ENCODE results near the gene RUSC2. TPM values are rescaled to one million over a fixed set of nuclear protein-coding genes. Genes with fewer than 3 reads are reported as not detected.
"Not testable (repeated sequence)": the region's sequence is repeated elsewhere in the genome, so short reads cannot be mapped to it uniquely, and the experiment has no call there.

The RUSC2 gene
- total RNA-seq, 1 donor, result 17.8 TPM

DNA sequence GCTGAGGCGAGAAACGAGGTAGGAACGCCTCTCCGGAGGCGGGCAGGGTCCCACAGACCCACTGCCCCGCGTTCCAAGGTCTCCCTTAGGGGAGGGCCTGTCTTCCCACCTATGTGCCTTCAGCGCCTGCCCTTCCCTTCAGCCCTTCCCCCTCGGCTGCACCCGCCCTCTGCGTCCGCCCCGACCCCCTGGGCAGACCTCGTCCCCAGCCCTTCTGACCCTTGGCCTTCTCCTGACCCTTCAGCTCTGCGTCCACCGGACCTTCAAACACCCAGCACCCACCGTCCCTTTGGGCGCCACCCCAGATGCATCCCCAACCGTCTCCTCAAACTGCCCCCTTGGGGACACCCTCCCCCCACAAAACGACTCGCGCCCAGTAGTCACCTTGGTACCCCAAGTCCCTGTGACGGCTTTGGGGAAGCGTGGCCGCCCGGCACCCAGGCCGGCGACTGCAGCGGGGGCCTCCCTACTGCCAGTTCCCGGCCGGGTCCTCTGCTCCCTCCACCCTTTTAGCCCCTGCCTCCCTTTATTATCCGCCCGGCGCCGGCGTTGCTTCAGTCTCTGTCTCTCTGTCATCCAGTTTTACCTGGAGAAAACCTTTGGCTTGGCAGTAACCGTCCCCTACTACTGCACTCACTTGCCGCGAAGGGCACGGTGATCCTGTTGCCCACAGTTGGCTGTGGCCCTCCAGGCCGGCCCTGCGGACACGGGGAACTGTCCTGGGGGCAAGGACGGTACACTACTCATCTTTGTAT is 421 bp downstream of the RUSC2 start:
- peak in 2 of 3 donors; percentile 19 to 27 for DNase-seq (ENCODE audit: low read depth in 2 of 3, low spot score in 2 of 3)

DNA sequence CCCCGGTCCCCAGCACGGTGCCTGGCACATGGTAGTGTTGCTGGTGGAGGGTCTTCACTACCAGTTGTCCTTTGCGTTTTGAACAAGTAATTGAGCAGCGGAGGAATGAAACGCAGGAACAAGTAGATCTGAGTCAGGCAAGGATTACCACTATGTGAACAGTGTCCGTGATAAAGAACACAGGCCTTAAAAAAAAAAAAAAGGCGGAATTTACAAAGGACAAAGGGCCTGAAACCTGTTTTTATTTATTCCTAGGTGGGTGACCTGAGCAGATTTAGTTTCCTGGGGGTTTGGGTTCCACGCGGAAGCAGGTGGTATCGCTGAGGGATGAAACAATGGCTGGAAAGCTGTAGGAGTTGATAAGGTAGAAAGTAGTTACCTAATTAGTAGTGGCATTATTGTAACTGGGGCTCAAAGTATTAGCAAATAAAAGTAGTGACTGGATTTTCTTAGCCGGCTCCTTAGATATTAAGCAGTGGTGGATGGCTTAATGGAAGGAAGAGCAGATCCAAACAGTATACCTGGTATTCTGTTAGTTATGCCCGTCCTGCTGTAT is 1.1 kb downstream of the RUSC2 start:
- DNase-seq (ENCODE audit: low read depth in 2 of 3, low spot score in 2 of 3), result no peak

DNA sequence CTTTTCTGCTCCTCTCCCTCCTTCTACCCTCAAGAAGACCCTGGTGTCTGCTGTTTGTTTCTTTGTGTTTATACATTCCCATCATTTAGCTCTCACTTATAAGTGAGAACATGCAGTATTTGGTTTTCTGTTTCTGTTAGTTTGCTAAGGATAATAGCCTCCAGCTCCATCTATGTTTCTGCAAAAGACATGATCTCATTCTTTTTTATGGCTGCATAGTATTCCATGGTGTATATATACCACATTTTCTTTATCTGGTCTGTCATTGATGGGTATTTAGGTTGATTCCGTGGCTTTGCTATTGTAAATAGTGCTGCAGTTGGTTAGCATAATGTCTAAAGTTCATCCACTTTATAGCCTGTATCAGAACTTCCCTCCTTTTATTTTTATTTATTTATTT is 3.2 kb downstream of the RUSC2 start:
- not testable (repeated sequence) for DNase-seq (ENCODE audit: low read depth in 2 of 3, low spot score in 2 of 3)

- DNase-seq (ENCODE audit: low read depth in 2 of 3, low spot score in 2 of 3), result peak in 1 of 3 donors; percentile 12
Measured at GRCh38 chr9:35495984-35496383, 6.1 kb downstream of the RUSC2 start.

GRCh38 chr9:35498245-35498644 is 8.3 kb downstream of the RUSC2 start:
- DNase-seq (ENCODE audit: low read depth in 2 of 3, low spot score in 2 of 3), result not testable (repeated sequence)

DNA sequence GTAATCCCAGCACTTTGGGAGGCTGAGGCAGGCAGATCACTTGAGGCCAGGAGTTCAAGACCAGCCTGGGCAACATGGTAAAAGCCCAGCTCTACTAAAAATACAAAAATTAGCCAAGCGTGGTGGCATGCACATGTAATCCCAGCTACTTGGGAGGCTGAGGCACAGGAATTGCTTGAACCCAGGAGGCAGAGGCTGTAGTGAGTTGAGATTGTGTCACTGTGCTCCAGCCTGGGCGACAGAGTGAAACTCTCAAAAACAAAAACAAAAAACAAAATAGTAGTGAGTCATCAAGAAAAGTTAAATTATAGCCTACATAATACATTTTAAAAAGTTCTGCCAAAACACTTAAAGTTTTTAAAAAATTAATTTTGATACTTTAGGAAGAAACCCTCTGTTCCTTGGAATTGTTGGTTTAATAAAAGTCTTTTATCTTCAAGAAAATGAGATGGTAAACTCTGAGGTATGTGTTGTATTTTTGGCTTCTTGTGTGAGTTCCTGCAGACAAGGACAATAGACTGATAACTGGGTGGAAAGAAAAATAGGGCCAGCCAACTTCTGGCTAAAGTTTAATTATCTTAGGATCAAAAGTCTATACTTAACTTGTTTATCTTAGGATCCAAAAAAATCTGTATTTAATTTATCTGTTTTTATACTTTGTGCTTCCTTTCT is 9.3 kb downstream of the RUSC2 start:
- DNase-seq (ENCODE audit: low read depth in 2 of 3, low spot score in 2 of 3), result no peak

DNA sequence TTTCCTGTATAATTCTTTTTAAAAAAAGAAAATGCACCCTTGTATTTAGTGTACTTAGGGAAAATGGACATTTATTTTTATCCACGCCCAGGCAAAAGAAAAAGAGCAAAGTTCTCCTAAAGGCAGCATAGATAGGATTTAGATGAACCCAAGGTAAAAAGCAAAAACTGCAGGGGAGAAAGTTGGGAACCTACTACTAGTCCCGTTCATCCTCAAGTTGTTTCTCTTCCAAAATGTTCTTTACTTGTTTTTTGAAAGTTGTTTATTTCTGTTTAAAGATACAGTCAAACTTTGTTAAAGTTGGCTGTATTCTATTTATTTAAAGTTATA is 9.8 kb downstream of the RUSC2 start:
- no peak for DNase-seq (ENCODE audit: low read depth in 2 of 3, low spot score in 2 of 3)

DNA sequence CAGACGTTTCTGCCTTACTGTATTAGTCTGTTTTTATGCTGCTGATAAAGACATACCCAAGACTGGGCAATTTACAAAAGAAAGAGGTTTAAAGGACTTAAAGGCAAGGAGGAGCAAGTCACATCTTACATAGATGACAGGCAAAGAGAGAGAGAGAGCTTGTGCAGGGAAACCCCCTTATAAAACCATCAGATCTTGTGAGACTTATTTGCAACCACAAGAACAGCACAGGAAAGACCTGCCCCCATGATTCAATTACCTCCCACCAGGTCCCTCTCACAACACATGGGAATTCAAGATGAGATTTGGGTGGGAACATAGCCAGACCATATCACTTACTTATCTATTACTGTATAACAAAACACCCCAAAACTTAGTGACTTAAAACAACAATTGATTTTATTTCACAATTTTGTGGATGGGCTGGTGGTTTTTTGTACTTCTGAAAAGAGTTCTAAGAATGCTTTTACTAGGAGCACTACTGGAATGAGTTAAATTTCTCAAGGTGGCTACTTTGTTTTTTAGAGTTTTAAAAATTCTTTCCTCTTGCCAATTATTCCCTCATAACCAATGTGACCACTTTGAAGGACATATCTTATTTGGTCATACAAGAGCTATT is 10.3 kb downstream of the RUSC2 start:
- peak in 1 of 3 donors; percentile 18 for DNase-seq (ENCODE audit: low read depth in 2 of 3, low spot score in 2 of 3)

- DNase-seq (ENCODE audit: low read depth in 2 of 3, low spot score in 2 of 3), result no peak
Measured at GRCh38 chr9:35501946-35502345, 12.0 kb downstream of the RUSC2 start.

- no peak for DNase-seq (ENCODE audit: low read depth in 2 of 3, low spot score in 2 of 3)
Measured at GRCh38 chr9:35506359-35506758, 16.4 kb downstream of the RUSC2 start.

DNA sequence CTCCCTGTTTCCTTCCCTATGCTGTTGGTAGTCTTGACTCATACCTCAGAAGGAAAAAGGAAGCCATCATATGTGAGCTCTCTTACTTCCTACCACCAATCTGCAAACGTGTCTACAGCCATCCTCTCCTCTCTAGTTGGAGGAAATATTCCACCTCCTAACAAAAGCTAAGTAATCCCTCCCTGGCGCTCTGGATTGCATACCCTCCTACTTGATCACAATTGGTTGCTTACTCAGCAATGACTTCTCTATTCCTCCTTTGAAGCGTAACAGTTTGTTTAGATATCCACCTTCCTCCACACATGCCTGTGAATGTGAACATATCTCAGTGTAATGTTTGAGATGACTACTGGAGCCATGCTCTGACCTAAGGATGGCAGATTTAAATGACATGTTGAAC is 18.2 kb downstream of the RUSC2 start:
- no peak for DNase-seq (ENCODE audit: low read depth in 2 of 3, low spot score in 2 of 3)

DNA sequence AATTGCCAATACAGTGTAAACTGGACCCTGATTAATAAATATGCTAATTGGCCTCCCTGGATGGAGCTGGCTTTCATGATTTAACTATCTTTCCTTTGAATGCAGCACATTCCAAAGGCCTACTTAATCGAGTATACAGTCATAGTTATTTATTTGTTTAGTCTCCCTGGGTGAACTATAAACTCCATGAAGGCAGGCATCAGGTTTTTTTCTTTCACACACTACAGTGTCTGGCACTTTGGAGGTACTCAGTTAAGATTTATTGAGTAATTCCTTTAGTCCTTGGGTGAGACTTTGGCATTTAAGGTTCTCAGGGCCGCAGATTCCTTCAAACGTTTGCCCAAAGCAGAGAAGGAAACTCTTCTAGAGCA is 20.5 kb downstream of the RUSC2 start:
- DNase-seq (ENCODE audit: low read depth in 2 of 3, low spot score in 2 of 3), result no peak

- DNase-seq (ENCODE audit: low read depth in 2 of 3, low spot score in 2 of 3), result no peak
Measured at GRCh38 chr9:35510754-35511428, 21.0 kb downstream of the RUSC2 start.

- no peak for DNase-seq (ENCODE audit: low read depth in 2 of 3, low spot score in 2 of 3)
Measured at GRCh38 chr9:35511453-35511852, 21.5 kb downstream of the RUSC2 start.

DNA sequence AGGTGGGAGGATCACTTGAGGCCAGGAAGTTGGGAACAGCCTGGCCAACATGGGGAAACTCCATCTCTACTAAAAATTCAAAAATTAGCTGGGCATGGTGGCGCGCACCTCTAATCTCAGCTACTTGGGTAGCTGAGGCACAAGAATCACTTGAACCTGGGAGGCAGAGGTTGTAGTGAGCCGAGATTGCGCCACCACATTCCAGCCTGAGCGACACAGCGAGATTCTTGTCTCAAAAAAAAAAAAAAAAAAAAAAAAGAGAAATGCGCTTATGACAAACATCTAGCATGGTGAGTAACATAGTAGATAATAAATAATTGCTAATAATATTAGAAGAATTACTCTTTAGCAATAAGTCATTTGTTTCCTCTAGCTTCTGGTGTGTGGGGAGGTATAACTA is 25.9 kb downstream of the RUSC2 start:
- no peak for DNase-seq (ENCODE audit: low read depth in 2 of 3, low spot score in 2 of 3)

DNA sequence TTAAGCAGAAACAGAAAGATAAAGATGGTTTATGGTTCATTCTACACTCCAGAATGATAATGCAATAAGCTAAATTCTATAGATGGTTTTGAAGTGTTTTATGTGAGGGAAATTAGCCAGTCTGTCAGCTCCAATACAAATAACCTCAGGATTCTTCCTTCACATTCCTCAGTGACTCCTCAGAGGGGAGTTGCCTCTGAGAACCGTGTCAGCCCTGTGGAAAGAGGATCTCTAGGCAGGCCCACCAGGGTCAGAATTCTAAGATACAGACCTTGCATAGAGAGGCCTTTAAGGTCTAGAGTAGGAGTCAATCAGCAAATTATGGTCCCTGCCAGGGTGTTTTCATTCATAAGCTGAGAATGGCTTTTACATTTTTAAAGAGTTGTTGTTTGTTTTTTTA is 26.6 kb downstream of the RUSC2 start:
- no peak for DNase-seq (ENCODE audit: low read depth in 2 of 3, low spot score in 2 of 3)

- DNase-seq (ENCODE audit: low read depth in 2 of 3, low spot score in 2 of 3), result no peak
Measured at GRCh38 chr9:35517131-35517530, 27.2 kb downstream of the RUSC2 start.

GRCh38 chr9:35517552-35518224 is 27.8 kb downstream of the RUSC2 start:
- DNase-seq (ENCODE audit: low read depth in 2 of 3, low spot score in 2 of 3), result no peak

DNA sequence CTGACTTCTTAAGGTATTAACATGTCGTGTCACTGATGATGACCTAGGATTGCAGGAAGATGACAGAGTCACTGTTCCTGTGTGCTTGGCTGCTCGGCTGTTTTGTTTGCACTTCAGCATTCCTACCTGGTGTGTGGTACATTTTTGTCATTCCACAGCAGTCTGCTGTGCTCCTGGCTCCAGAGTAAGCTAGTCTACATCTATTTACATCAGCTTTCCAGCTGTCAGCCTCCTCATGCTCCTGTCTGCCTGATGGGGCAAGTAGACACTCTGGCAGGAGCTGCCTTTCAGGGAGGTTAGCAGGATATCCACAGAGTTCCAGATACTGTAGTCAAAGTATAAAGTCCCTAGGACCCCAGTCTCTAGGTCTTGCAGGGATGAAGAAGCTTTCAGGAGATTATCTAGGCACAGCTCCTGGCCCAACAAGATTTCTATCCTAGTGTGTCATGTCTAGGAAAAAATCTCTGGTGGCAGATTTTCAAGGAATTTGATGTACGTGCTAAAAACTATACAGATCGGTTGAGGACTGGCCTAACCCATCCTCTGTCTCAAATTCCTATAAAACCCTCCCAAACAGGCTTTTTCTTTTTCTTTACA is 28.4 kb downstream of the RUSC2 start:
- no peak for DNase-seq (ENCODE audit: low read depth in 2 of 3, low spot score in 2 of 3)

DNA sequence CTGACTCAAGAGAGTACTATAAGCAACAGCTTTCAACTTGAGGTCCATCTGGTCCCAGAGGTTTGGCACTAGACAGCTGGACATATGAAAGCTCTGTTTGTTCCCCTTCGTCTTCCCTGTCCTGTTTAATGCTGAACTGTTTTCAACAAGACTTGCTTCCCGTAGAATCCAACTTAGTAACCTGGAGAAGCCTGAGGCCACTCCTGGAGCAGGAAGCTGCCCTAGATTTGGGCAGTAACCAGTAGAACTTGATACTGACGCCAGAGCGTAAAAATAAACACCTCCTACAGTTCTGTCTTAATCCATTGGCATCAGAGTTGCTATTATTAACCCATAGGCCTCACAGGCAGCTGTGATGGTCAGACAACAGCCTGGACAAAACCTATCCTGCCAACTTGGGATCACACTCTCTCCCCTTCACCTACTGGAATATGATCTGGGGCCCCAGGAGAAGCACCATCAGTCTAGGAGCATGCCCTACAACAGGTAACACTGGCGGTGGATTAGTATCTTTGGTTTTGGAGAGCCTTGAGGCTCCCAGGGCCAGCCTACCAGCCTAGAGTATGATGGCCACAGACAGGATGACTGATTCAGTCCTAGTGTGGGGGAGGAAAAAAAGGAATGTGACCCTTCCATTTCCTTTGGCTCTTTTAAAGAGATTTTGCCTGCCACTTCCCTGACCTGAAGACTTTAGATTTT is 29.2 kb downstream of the RUSC2 start:
- DNase-seq (ENCODE audit: low read depth in 2 of 3, low spot score in 2 of 3), result no peak

Data from hematopoietic multipotent progenitor cell (in vitro differentiated cells).